Activated CD4-positive, alpha-beta T cell treated with anti-CD3 and anti-CD28 coated beads, Interleukin-2, amount 50 U/mL, for 1 hour (primary cell): ENCODE results near the gene FAM171A1.
"Not testable (repeated sequence)": the region's sequence is repeated elsewhere in the genome, so short reads cannot be mapped to it uniquely, and the experiment has no call there.

Experiments
- DNase-seq: peaks from one replicate; pipeline ENCODE4 v3.0.0-alpha.2; 2020

FAM171A1 gene

DNA sequence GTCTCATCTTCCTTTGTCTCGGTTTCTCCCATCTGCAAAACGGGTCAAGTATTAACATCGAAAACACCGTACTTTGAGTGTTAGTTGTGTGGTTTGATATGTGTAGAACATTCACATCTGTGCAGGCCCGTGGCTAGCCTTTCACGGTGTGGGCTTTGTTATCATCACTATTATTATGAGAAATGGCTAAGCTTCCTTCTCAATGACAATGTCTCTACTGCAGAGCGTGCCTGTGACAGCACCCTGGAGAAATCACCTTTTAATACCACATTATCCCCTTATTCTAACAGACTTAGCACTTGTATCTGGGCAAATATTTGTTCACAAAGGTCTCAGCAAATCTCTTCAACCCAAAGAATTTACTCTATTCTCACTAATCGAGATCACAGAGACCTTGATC, 55.8 kb downstream of the FAM171A1 start:
- no peak for DNase-seq

DNA sequence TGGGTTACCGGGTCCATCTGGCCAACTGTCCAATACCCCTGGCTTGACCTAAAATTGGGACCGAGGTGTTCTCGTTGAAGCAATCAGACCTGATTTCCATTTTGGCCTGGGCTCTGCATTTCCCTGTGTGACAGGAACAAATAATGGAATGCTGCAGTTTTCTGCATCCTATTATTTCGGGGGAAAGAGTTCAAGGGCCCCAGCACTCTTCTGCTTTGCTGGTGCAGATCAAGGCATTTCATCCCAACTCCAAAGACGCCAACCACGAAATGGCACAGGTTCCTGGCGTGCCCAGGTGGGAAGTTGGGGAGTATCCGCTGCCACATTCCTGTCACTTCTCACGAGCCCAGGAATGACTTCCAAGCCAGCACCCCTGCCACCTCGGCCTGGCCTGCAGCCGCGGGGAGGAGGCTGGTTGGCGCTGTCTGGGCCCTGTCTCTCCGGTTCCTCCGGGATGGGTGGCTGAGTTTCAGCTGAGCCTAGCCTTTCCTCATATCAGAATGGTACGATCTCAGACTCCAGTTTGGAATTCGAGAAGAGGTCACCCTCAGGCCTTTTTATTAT, 56.5 kb downstream of the FAM171A1 start:
- DNase-seq = no peak

DNA sequence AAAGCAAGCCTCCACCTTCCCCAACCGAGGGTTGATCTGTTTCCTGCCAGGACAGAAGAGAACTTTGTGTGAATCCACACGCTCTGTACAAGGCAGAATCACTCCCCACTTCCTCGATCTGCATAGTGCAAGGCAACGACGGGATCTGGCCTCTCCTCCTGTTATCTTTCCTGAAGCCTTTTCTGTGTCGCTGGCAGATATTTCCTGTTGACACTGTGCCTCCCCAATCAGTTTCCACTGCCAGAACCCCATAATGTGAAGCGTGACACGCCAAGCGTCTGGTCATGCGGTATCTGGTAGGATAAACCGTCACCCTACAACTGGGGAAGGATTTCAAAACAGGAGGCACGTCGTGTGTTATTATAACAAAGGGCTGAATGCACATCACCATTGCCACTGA, 57.2 kb downstream of the FAM171A1 start:
- DNase-seq = no peak

DNA sequence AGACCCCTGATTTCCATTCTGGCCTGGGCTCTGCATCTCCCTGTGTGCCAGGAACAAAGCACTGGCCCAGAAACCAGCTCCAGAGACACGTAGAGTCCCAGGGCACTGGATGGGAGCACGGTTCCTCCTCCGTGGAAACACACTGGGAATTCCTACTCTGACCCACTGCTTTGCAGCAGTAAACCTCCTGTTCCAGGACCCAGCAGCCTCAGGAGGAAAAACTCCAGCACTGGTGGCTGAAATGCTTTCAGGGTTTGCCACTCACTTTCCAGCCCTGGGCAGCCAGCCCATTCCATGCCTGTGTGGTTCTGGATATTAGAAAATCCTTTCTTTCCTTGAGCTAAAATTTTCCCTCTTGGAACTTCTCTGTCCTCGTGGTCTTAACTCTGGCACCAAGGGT, 58.0 kb downstream of the FAM171A1 start:
- no peak for DNase-seq

DNA sequence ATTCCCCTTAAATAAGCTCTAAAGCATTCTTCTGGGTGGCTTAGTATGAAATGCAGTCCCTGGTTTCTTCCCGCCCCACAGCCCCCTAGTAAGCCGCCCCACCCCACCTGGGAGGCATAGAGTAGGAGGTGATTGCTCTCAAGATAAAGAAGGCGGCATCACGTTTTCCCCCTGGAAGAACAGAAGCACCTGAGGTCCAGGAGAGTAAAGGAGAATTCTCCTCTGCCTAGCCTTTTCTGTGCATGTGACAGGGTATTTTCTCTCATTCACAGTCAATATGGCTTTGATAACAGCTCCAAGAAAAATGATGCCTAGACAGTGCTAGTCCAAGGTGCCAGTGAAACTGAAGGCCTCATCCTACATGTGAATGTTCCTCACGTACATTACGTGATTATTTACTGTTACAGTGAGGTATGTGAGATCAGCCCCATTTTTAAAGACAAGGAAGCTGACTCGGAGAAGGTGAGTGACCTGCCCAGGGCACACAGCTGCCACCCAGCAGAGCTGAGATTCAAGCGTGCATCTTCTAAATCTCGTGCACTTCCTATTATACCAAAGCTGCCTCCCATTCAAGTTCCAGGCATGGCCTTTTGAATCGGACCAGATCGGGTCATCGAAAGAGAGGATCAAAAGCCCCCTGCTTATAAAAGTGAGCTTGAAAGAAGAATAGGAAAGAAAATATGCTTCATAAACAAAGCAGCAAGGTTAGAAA, 59.4 kb downstream of the FAM171A1 start:
- DNase-seq = no peak

DNA sequence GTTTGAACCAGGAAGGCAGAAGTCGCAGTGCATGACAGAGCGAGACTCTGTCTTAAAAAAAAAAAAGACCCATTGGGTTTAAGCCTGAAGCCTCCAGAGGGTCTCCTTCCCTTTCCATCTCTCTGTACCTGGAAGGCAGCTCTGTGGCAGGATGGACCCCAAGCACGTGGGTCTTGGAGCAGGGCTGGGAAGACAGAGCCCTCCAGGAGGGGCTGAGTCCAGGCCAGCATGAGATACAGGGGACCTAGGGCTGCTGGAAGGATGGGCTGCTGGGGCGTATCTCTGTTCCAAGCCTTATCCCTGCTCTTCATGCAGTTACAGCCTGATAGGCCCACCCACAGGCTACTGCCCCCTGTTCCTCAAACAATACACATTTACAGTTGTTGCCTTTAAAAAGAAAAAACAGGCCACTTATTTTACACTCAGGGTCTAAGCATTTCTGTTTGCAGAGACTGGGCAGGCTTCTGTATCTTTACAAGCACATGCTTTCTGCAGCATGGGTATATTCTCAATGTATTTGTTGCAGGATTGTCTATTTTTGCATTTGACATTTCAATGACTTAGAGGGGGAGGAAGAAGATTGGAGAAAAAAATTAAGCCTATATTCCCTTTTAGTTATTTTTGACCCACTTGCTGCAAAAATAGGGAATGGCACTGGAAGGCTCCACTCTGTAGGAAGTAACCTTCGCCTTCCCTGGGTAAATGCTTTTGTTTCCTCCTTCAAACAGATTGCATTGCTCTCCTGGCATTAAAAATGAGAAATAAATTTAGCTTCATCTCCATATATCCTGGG, 60.1 kb downstream of the FAM171A1 start:
- no peak for DNase-seq

DNA sequence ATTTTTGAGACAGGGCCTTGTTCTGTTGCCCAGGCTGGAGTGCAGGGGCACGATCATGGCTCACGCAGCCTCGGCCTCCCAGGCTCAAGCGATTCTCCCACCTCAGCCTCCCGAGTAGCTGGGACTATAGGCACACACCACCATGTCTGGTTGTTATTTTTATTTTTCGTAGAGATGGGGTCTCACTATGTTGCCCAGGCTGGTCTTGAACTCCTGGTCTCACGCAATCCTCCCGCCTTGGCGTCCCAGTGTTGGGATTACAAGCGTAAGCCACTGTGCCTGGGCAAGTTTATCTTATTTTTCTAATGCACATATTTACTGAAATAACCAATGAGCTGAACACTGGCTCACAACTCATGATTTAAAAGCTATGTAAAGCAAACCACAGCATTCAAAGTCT, 61.9 kb downstream of the FAM171A1 start:
- DNase-seq = no peak

DNA sequence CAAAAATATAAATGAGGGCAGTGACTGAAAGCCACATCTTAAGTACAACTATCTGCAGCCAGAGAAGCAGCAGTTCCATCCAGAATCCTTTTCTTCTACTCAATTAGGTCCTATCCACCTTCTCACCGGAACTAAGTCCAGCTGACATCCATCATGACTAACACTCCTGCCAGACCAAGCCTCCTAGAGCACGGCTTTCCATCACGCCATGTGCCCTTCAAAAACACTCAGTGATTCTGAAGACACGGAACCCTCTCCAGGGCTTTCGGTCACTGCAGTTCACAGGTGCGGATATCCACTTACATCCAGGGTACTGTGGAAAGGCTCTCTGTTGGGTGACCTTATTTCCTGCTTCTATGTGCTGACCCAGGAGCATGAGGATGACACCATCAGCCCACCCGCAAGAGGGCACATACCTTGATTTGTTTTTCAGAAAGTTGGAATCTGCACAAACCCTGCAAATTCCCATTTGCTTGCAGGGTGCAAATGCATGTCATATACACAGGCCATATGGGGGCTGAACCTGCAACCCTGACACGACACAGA, 64.3 kb downstream of the FAM171A1 start:
- DNase-seq = no peak

DNA sequence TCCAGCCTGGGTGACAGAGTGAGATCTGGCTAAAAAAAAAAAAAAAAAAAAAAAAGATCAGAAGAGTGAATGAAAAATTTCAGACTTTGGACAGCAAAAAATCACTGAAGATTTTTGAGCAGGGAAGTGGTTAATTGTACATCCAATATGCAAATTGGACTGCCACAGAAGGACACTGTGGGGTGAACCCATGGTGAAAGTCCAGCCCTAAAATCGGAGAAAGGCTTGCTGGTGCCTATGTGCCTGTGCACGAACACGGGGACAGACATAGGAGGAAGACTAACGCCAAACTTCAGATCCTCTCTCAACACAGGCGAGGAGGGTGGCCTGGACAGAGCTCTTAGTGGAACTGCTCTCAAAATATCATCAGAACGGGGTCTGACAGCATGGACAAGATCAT, 65.5 kb downstream of the FAM171A1 start:
- no peak for DNase-seq

DNA sequence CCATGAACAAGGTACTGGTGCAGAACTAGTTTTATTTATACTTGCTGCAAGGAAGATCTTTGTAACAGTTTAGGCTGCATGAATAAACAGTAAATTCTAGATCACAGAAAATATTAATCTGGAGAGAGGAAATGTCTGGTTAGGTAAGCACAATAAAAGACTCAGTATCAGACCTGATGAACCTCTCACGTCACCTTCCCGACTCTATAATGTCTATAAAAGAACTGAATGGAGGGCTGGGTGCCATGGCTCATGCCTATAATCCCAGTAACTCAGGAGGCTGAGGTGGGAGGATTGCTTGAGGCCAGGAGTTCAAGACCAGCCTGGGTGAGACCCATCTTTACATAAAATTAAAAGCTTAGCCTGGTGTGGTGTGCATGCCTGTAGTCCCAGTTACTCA, 65.9 kb downstream of the FAM171A1 start:
- no peak for DNase-seq

DNA sequence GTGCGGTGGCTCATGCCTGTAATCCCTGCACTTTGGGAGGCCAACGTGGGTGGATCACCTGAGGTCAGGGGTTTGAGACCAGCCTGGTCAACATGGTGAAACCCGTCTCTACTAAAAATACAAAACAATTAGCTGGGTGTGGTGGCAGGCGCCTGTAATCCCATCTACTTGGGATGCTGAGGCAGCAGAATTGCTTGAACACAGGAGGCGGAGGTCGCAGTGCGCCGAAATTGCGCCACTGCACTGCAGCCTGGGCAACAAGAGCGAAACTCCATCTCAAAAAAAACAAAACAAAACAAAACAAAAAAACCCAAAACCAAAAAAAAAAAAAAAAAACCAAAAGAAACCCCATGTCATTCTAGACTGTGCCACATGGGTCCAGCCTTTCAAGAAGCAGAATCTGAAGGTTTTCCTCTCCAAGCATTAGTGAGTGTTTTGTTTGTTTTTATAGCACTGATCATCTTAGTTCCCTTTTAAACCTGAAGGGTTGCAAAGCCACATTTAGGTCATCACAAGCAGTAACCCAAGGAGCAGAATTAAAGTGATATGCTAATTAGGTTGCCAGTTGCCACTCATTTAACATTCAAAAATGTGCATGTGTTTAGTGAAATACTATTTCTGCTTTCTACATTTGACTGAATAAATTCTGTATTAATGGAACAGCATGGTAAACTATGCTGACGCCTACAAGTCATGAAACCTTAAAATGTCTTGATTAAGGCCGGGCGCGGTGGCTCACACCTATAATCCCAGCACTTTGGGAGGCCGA, 68.7 kb downstream of the FAM171A1 start:
- not testable (repeated sequence) for DNase-seq

DNA sequence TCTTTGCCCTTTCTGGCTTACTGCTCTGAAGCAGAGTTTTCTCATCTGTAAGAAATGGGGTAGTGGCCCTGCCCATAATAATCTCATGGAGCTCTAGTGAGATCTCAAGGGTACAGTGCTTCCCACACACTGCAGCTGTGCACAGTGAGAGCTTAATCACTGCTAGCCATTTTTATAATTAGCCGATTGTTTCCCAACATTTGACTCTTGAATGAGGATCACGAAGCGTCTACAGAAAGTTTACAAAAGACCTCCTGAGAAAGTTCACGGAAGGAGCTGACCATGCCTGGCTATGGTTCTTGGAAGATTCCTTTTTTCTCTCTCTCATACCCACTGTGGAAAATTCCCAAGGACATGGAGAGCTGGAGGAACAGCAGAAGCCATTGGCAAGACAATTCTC, 70.4 kb downstream of the FAM171A1 start:
- no peak for DNase-seq

DNA sequence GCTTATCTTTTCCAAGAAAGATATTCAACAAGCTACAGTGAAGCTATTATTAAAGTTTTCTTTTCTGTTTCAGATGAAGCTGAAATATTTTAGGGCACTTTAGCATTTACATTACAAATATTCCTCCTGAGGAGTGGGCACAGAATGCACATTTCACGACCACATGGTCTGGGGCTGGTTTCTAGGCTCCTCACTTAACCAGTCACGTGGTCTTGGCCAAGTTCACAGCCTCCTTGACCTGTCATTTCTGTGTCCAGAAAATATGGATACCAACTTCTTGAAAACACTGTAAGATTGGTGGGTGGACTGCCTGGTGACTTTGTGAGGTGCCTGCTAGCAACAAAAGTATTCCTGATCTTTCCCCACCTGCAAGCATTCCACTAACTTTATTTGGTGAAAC, 70.9 kb downstream of the FAM171A1 start:
- DNase-seq = no peak

DNA sequence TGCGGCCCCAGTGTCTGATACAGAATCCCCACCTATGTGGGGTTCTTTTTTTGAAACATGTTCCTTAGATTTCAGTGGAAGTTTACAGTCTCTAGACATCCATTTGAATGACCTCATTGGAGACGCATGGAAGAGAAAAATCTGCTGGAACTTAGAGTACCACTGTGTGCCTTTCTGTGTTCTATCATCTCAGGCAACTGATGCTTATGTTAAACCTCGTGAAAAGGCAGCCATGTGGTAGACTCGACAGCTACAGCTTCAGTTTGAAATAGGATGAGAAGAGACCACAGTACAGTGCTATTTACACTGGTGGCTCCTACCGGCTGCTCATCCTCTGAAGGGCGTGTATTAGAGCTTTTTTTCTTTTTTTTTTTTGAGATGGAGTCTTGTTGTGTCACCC, 74.4 kb downstream of the FAM171A1 start:
- DNase-seq = no peak

DNA sequence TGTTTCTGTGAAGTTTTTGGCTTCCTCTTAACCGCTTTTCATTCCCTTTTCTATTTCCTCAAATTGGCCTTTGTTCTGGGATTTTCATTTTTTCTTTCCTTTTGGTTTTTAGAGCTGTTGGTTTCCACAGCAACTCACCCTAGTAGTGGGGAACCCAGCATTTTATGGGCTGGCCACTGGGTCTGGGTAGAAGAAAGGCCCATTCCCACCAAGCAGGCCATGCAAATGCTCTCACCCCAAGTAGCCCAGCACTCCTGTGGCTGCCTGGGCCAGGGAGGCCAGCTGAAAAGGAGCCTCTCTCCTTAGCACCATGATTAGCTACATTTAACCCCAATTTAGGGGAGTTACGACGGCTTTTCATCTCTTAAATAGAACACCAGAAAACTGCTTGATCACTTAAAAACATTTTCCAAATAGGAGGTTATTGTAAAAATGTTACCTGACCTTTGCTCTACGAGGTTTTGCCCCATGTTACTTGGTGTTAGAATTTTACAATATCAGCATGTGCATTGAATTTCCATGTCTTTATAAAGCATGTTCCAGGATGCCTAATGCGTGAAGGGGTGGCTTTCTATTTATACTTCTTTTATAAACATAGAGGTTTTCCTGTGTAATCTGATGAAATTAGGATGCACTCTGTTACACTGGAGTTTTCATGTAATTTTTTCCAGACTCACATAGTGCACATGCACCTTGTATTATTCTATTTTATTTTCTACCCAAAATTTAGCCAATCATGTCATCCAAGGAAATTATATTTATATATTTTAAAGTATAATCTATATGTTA, 75.4 kb downstream of the FAM171A1 start:
- DNase-seq = no peak

DNA sequence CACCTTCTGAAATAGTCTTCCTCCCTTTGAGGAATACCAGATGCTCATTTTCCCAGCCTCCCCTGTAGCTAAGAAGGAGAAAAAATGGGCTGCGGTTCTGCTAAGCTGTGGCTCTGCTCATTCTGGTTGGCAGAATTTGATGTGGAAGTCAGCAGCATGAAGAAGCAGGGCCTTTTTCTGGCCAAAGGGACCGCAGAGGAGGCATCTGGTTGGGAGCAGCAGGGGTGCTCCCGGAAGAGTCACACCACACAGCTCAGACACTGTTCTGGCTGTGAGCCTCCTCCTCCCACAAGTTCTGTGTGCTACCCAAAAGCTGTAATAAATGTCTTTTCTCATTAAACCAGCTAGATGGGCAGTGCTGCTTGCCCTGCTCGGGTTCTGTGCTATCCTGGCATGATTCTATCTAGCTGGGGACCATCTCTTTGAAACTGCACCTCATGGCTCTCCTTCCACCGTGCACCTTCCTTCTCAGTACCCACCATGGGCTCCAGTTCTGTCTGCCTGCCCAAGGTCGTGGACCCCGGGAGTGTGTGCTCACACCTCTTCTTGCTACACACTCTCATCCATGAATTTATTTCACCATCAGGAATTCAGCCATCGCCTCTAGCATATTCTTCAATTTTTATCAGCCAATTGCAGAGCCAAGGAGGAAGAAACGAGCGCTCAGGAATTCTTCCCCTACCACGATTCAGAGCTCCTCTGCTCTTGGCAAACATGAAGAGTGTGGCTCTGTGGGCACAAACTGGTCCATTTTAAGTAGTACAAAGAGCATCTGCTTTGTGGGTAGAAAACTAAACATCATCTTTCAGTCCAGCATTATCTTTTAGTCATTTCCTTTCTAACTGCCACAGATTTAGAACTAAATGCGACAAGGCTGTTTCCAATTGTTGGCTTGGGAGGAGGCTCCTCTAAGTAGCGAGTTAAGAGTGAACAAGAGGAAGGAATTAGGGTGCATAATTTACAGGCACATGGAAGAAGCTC, 76.9 kb downstream of the FAM171A1 start:
- DNase-seq = no peak

DNA sequence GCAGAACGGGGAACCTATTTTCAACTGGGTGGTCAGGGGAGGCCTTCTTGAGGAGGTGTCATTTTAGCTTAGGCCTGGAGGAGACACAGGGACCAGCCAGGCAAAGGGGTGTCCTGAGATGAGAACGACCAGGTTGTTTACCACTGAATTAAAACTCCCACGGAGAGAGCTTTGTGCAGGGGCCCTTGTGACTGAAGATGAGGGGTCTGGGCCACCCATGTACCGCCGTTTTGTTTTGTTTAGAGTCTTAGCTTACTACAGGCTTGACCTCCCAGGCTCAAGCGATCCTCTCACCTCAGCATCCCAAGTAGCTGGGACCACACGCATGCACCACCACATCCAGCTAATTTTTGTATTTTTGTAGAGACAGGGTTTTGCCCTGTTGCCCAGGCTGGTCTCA, 80.4 kb downstream of the FAM171A1 start:
- no peak for DNase-seq

DNA sequence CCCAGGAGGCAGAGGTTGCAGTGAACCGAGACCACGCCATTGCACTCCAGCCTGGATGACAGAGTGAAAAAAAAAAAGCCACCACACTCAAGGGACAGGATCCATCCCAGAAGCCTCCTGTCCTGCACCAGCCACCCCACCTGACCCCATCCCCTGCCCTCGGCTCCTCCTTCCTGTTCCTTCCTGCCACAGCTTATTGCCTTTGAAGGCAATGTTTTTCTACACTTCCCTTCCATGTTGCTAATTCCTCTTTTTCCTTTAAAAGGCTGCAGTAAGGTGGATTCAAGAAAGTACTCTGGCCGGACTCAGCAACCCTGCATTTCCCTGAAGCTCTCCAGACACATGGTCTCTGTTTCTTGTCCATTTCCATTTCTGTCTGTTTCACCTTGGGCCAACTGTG, 80.9 kb downstream of the FAM171A1 start:
- no peak for DNase-seq

DNA sequence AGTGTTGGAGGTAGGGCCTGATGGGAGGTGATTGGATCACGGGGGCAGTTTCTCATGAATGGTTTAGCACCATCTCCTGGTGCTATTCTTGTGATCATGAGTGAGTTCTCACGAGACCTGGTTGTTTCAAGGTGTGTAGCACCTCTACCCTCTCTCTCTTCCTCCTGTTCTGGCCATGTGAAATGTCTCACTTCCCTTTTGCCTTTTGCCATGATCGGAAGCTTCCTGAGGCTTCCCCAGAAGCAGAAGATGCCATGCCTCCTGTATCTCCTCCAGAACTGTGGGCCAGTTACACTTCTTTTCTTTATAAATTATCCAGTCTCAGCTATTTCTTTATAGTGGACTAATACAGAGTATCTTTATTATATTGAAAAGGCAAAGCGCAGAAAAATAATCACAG, 90.1 kb downstream of the FAM171A1 start:
- DNase-seq = no peak

DNA sequence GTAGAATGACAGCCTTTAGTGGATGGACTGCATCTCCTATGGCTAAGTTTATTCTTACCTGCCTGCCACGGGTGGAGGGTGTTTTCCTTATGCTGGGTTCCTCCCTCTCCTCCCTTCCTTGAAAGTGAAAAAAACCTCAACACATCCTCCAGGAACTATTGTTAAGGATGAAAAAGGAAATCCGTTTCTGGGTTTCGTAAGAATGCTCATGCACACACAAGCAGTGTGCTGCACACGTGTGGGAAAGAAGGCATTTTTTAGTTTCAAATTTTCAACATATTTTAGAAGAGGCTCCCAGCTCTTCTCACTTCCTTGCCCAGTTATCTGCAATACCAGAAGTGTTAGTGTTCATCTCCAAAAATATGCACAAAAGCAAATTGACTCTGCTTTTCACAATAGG, 90.6 kb downstream of the FAM171A1 start:
- no peak for DNase-seq

DNA sequence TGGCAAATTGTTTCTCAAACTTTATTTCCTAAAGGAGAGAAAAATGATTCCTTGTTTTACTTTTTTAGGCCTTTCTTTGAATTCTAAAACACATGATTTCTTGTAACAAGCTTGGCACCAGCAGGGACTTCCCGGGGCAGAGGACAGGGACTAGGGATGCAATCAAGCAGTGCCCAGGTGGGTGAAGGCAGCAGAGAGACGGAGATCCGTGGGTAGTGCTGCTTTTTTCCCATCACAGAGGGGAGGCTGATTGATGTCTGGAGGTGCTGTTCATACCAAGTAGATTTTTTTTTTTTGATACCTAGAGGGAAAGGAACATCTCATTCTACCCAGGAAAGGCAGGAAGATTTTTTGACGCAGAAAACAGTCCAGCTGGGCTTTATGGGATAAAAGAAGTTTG, 91.9 kb downstream of the FAM171A1 start:
- no peak for DNase-seq
